SK-MEL-5 (cell line): ENCODE data around the gene GOLGA8K. TPM values are rescaled to one million over a fixed set of nuclear protein-coding genes. Genes with fewer than 3 reads are reported as not detected.
"Not testable (repeated sequence)": the region's sequence is repeated elsewhere in the genome, so short reads cannot be mapped to it uniquely, and the experiment has no call there.

ENCODE experiments used
- DNase-seq: peaks from one replicate; pipeline ENCODE4 v3.0.0-alpha.2; 2016; ENCODE audit warnings: low read depth, low spot score
- in situ Hi-C: cut with HindIII; loops from 2 replicates; pipeline ENCODE4 v1.10.0; 2016; ENCODE audit warnings: low sequenced_read_pairs, high pct_unique_total_duplicates, low pct_unique_long_range_greater_than_20kb
- polyA plus RNA-seq, 2 experiments: library from polyadenylated mRNA; depleted of rRNA; stranded (reverse); fragments of >200 nt; gene quantifications; 2 replicates each; pipeline ENCODE4 v1.2.3, GENCODE V29; 2015
- total RNA-seq: library from RNA; depleted of rRNA; stranded (reverse); fragments of >200 nt; shearing (Covaris generic); gene quantifications from 2 replicates; pipeline ENCODE4 v1.2.3, GENCODE V29; 2014; rRNA removed

GOLGA8K gene
- total RNA-seq, result 0.13 and 0.40 TPM in 2 replicates
- polyA plus RNA-seq (2015; cell fraction: cytosol; rRNA removed), result 0.98 TPM in 1 of 2 replicates, not detected in the other
- 2.9 and 4.4 TPM in 2 replicates for polyA plus RNA-seq (2015; cell fraction: nucleus; rRNA removed)

- DNase-seq, in situ Hi-C loops: not testable (repeated sequence)
Measured at GRCh38 chr15:32403192-32403591, at the start of gene GOLGA8K. GOLGA8K (minus strand) TSS chr15:32403292; CDS start chr15:32403194, 98 bp downstream.

GRCh38 chr15:32440445-32440977, 37.4 kb upstream of the GOLGA8K start:
- in situ Hi-C loops, DNase-seq: not testable (repeated sequence)

- in situ Hi-C loops, DNase-seq: not testable (repeated sequence)
Measured at GRCh38 chr15:32434102-32434963, 31.2 kb upstream of the GOLGA8K start.

GRCh38 chr15:32427635-32428034, 24.5 kb upstream of the GOLGA8K start:
- not testable (repeated sequence) for DNase-seq

GRCh38 chr15:32426511-32426910, 23.4 kb upstream of the GOLGA8K start:
- in situ Hi-C loops, DNase-seq: not testable (repeated sequence)

More at GRCh38 chr15:32427635-32428034, 24.5 kb upstream of the GOLGA8K start:
- in situ Hi-C loops, result not testable (repeated sequence)

- DNase-seq, in situ Hi-C loops: not testable (repeated sequence)
Measured at GRCh38 chr15:32407903-32408302, 4.8 kb upstream of the GOLGA8K start.

- DNase-seq, in situ Hi-C loops: not testable (repeated sequence)
Measured at GRCh38 chr15:32396522-32396921, 6.6 kb downstream of the GOLGA8K start.

- in situ Hi-C loops, DNase-seq: not testable (repeated sequence)
Measured at GRCh38 chr15:32394745-32395144, 8.3 kb downstream of the GOLGA8K start.

- in situ Hi-C loops, DNase-seq: not testable (repeated sequence)
Measured at GRCh38 chr15:32388050-32388648, 14.9 kb downstream of the GOLGA8K start.

GRCh38 chr15:32385823-32386495, 17.1 kb downstream of the GOLGA8K start:
- DNase-seq, in situ Hi-C loops: not testable (repeated sequence)

- DNase-seq, in situ Hi-C loops: not testable (repeated sequence)
Measured at GRCh38 chr15:32374185-32374584, 28.9 kb downstream of the GOLGA8K start.

GRCh38 chr15:32373707-32374106, 29.4 kb downstream of the GOLGA8K start:
- in situ Hi-C loops, DNase-seq: not testable (repeated sequence)

GRCh38 chr15:32372075-32372474, 31.0 kb downstream of the GOLGA8K start:
- DNase-seq, in situ Hi-C loops: not testable (repeated sequence)

GRCh38 chr15:32370526-32370925, 32.6 kb downstream of the GOLGA8K start:
- DNase-seq, in situ Hi-C loops: not testable (repeated sequence)

- DNase-seq, in situ Hi-C loops: not testable (repeated sequence)
Measured at GRCh38 chr15:32370064-32370463, 33.0 kb downstream of the GOLGA8K start.

- in situ Hi-C loops, DNase-seq: not testable (repeated sequence)
Measured at GRCh38 chr15:32366492-32366891, 36.6 kb downstream of the GOLGA8K start.

- in situ Hi-C loops, DNase-seq: not testable (repeated sequence)
Measured at GRCh38 chr15:32365955-32366354, 37.1 kb downstream of the GOLGA8K start.
